ENCODE data around the gene TOX3.

GRCh38 chr16:52399116-52399515, 147.8 kb downstream of the TOX3 start:
- TF ChIP-seq ZFP3 (CRISPR knock-in tag; IDR thresholded peaks at IDR 0.05) = no peak
- no peak for TF ChIP-seq RARB (CRISPR knock-in tag; IDR thresholded peaks at IDR 0.05)
- TF ChIP-seq GLIS3 (CRISPR knock-in tag; IDR thresholded peaks at IDR 0.05) = no peak
- no peak for TF ChIP-seq ESRRG (CRISPR knock-in tag; IDR thresholded peaks at IDR 0.05)
- TF ChIP-seq SNAI2 (CRISPR knock-in tag; IDR thresholded peaks at IDR 0.05) = no peak
- no peak for TF ChIP-seq PATZ1 (CRISPR knock-in tag; IDR thresholded peaks at IDR 0.05; ENCODE audit: borderline replicate concordance)
- no peak for TF ChIP-seq ARNTL (CRISPR knock-in tag; IDR thresholded peaks at IDR 0.05; ENCODE audit: borderline replicate concordance, low read depth)
- no peak for TF ChIP-seq CSDC2 (CRISPR knock-in tag; IDR thresholded peaks at IDR 0.05)
- TF ChIP-seq, protein P1, sequence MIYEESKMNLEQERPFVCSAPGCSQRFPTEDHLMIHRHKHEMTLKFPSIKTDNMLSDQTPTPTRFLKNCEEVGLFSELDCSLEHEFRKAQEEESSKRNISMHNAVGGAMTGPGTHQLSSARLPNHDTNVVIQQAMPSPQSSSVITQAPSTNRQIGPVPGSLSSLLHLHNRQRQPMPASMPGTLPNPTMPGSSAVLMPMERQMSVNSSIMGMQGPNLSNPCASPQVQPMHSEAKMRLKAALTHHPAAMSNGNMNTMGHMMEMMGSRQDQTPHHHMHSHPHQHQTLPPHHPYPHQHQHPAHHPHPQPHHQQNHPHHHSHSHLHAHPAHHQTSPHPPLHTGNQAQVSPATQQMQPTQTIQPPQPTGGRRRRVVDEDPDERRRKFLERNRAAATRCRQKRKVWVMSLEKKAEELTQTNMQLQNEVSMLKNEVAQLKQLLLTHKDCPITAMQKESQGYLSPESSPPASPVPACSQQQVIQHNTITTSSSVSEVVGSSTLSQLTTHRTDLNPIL (CRISPR knock-in tag; IDR thresholded peaks at IDR 0.05; ENCODE audit: low read depth) = no peak
- no peak for TF ChIP-seq OSR1 (CRISPR knock-in tag; IDR thresholded peaks at IDR 0.05)
- no peak for TF ChIP-seq ZC3H10 (CRISPR knock-in tag; IDR thresholded peaks at IDR 0.05)
- no peak for TF ChIP-seq ZFP30 (CRISPR knock-in tag; IDR thresholded peaks at IDR 0.05)
- TF ChIP-seq TCF4 (CRISPR knock-in tag; IDR thresholded peaks at IDR 0.05; ENCODE audit: borderline replicate concordance) = no peak
